Brain microvascular endothelial cell (primary cell): ENCODE measurements around the gene APBB2.
"Not testable (repeated sequence)": the region's sequence is repeated elsewhere in the genome, so short reads cannot be mapped to it uniquely, and the experiment has no call there.

Experiments used
- DNase-seq: peaks from one replicate; pipeline ENCODE4 v3.0.0-alpha.2; 2020
- H3K27ac ChIP-seq: fragments of 250-450 bp; sonication (Bioruptor Pico); 2 replicates; pipeline ENCODE4 v1.5.1; 2020; ENCODE audit warnings: mild to moderate bottlenecking, moderate library complexity
- H3K27me3 ChIP-seq: fragments of 250-450 bp; sonication (Bioruptor Pico); replicated peaks from 2 replicates; pipeline ENCODE4 v1.5.1; 2020; ENCODE audit warnings: mild to moderate bottlenecking
- H3K36me3 ChIP-seq: fragments of 250-450 bp; sonication (Bioruptor Pico); replicated peaks from 2 replicates; pipeline ENCODE4 v1.5.1; 2020; ENCODE audit warnings: mild to moderate bottlenecking
- H3K4me3 ChIP-seq: 2 replicates; pipeline ENCODE4 v1.5.1; 2011; ENCODE audit warnings: low read depth, mild to moderate bottlenecking, control low read depth, low read length, moderate library complexity
- CTCF ChIP-seq: IDR thresholded peaks from 2 replicates; pipeline ENCODE4 v1.5.1; 2011; ENCODE audit warnings: low read depth, mild to moderate bottlenecking, moderate library complexity, low read length, control low read depth, inconsistent platforms; ENCODE audit errors: missing control alignments
- in situ Hi-C: cut with HindIII; loops from 2 replicates; pipeline ENCODE4 v1.10.0; 2017; ENCODE audit warnings: low sequenced_read_pairs, low pct_ligation_motif_present

APBB2 gene

GRCh38 chr4:40924096-40924792, 290.1 kb downstream of the APBB2 start:
- TF ChIP-seq CTCF = peak; percentile 98
- in situ Hi-C loops = no loop called here
- DNase-seq = peak; percentile 57
- no peaks in the 10 kb centered on the region for H3K27me3 ChIP-seq
- H3K27ac ChIP-seq = no peak overlapping the region
- H3K36me3 ChIP-seq = peaks cover 71% of the 10 kb centered on the region
- no peak overlapping the region for H3K4me3 ChIP-seq

GRCh38 chr4:40923316-40924095, 290.8 kb downstream of the APBB2 start:
- TF ChIP-seq CTCF = no peak
- in situ Hi-C loops = no loop called here
- Histone ChIP-seq H3K36me3 (peaks cover 69% of the 10 kb centered on the region), H3K4me3 (no peak overlapping the region), H3K27ac (no peak overlapping the region), H3K27me3 (no peaks in the 10 kb centered on the region)
- no peak for DNase-seq

- DNase-seq, H3K27me3 ChIP-seq, in situ Hi-C loops, H3K4me3 ChIP-seq, H3K27ac ChIP-seq: not testable (repeated sequence)
- peaks cover 50% of the 10 kb centered on the region for H3K36me3 ChIP-seq
Observed at GRCh38 chr4:40919976-40920375, 294.4 kb downstream of the APBB2 start.

- Histone ChIP-seq H3K36me3 (peaks cover 36% of the 10 kb centered on the region), H3K27me3 (no peaks in the 10 kb centered on the region), H3K4me3 (no peak overlapping the region), H3K27ac (no peak overlapping the region)
- in situ Hi-C loops = no loop called here
- no peak for TF ChIP-seq CTCF
- DNase-seq = peak; percentile 66
Observed at GRCh38 chr4:40918330-40918729, 296.0 kb downstream of the APBB2 start.

- DNase-seq = no peak
- in situ Hi-C loops = no loop called here
- Histone ChIP-seq H3K36me3 (peaks cover 31% of the 10 kb centered on the region), H3K4me3 (no peak overlapping the region), H3K27ac (peak overlapping the region; percentile 26), H3K27me3 (no peaks in the 10 kb centered on the region)
- peak; percentile 66 for TF ChIP-seq CTCF
Observed at GRCh38 chr4:40916880-40917279, 297.5 kb downstream of the APBB2 start.

GRCh38 chr4:40916218-40916555, 298.2 kb downstream of the APBB2 start:
- Histone ChIP-seq H3K36me3 (peaks cover 24% of the 10 kb centered on the region), H3K27me3 (no peaks in the 10 kb centered on the region), H3K27ac (peak overlapping the region; percentile 26), H3K4me3 (no peak overlapping the region)
- no peak for TF ChIP-seq CTCF
- DNase-seq = peak; percentile 77
- in situ Hi-C loops = no loop called here
